NCI-H2171 (cell line): ENCODE measurements around the gene OSBPL1A.
"Not testable (repeated sequence)": the region's sequence is repeated elsewhere in the genome, so short reads cannot be mapped to it uniquely, and the experiment has no call there.

Experiments
- DNase-seq: peaks from one replicate; lab custom pipeline; 2025; lab: John Stamatoyannopoulos, UW

OSBPL1A gene

GRCh38 chr18:24397131-24397693, 412 bp downstream of the OSBPL1A start:
- peak; percentile 78 for DNase-seq

DNA sequence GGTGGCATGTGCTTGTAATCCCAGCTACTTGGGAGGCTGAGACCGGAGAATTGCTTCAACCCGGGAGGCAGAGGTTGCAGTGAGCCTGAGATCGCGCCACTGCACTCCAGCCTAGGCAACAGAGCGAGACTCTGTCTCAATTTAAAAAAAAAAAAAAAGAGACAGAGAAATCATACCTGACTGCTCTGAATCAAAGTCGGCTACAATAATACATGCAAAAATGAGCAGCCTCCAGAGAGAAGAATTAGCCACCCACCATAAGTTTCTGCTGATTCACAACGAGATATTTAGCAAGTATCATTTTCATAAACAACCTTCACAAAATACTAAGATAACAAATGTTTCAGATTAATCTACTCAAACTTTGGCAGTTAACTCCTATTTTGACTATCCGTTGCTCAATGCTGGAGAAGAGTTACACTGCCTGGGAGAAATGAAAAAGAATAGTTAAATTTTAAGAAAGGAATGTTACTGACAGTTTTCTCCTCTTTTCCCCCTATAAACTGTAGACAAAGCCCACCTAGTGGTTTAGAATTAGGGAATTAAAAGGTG, 1.5 kb downstream of the OSBPL1A start:
- DNase-seq = no peak

DNA sequence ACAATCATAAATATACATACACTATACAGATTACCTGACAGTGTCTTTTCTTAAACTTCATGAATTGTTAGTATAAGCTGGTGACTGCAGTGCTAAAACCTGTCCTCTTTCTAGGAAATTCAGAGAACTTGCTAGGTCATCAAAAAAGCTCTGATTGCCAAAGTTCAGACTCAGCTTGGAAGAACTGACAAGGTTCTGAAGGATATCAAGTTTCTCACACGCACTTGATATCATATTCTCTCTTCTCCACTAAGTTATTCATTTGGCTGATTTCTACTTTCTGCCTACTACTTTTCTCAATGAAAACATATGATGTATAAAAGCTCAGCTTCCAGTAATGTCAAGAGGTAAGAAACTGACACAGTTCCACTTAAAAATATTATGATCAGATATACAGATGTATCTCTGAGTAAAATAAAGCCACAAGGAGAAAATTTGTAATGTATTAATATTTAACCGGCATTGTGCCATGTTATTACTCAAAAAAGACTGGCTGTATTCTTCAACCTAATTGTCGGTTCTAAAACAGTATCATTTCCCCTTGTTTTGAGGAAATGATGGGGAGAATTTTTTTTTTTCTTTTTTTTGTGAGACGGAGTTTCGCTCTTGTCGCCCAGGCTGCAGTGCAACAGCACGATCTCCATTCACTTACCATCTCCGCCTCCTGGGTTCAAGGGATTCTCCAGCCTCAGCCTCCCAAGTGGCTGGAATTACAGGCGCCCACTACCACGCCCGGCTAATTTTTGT, 2.4 kb downstream of the OSBPL1A start:
- DNase-seq = no peak

DNA sequence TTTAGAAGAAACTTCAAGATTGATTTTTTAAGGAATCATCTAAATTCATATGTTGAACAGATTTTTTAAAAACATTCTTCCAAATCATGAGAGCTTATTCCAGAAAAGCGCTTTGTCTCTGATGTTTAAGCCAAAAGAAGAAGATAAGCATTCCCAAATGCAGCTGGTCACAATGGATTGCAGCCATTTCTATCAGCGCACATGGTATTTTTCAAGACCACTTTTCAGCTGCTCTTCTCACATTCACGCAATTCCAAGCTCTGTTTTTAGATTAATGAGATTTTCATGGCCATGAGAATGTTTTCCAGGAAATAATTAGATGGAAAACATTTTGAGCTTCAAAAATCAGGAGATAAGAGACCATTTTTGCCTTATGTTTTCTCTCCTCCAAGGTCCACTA, 8.7 kb downstream of the OSBPL1A start:
- DNase-seq = no peak

GRCh38 chr18:24386681-24387080, 10.9 kb downstream of the OSBPL1A start:
- DNase-seq = no peak

- DNase-seq = no peak
Observed at GRCh38 chr18:24381126-24381525, 16.5 kb downstream of the OSBPL1A start.

- DNase-seq = no peak
Observed at GRCh38 chr18:24380163-24380747, 17.4 kb downstream of the OSBPL1A start.

DNA sequence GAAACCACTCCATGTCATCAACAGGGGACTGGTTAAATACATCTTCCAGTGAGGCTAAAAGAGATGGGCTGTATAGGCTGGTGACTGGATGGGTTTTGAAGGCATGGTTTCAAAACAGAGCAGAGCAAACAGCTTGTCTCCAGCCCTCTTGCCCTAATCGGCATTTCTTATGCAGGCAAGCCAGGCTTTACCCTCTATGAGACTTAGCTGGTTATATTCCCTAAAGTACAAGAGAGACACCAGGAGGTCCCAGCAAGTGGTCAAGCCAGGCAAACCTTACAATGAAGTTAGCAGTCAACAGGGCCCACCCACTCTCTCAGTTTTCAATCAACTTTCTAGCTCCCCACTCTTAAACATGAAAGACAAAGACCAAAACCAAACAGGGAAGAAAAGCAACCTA, 19.0 kb downstream of the OSBPL1A start:
- no peak for DNase-seq

- not testable (repeated sequence) for DNase-seq
Observed at GRCh38 chr18:24376531-24376930, 21.1 kb downstream of the OSBPL1A start.

DNA sequence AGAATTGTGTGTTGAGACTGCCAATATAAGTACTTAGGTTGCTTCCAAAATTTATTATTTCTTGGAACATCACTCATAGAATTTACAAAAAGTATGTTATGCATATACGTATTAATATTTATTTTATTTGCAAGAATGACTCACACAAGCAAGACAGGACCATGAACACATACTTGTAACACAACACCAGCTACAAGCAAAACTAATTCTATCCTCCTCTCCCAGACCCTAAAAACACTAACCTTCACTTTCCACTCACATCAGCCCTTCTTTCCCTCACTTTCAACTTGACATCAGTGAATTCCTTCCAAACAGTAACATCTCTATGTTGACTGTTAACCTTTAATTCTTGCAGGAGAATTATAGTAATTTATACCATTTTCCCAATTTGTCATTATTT, 24.3 kb downstream of the OSBPL1A start:
- DNase-seq = no peak

DNA sequence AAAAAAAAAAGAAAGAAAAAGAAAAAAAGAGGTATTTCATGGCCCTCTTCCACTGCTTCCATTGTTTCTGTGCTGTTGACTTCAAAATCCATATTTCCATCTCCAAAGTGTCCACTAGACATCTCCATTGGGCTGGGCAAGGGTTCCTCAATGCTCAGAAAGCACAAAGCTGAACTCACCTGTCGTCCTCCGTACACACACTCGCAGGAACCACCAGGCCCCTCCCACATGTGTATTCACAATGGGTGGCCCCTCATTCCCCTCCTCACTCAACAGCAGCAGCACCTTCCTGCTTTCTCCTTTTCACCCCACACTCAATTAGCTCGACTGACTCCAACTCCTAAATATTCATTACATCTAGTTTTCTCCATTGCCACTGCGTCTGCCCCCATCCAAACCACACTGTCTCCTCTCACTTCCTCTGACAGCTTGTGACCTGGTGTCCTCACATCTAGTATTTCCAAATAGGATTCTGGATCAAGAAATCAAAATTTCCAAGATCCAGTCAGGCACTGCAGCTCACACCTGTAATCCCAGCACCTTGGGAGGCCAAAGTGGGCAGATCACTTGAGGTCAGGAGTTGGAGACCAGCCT, 25.2 kb downstream of the OSBPL1A start:
- no peak for DNase-seq

- DNase-seq = no peak
Observed at GRCh38 chr18:24370120-24370519, 27.5 kb downstream of the OSBPL1A start.

DNA sequence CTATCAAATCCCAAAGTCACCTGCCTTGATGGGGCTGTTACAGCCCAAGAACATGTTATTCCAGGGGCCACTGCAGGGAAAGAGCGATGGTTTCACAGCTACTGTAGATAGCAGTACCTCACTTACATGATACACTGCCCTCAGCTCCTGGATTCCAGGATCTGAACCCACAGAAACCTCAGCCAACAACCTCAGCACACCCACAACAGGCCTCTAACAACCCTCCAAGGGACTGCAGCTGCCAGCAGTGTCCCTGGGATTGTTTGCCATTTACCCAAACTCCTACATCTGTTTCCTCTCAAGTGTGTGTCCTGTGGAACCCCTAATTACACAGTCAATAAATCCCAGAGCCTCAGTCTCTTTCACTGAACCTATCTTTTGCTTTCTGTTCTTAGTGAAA, 28.2 kb downstream of the OSBPL1A start:
- DNase-seq = no peak

- no peak for DNase-seq
Observed at GRCh38 chr18:24368749-24369148, 28.9 kb downstream of the OSBPL1A start.

DNA sequence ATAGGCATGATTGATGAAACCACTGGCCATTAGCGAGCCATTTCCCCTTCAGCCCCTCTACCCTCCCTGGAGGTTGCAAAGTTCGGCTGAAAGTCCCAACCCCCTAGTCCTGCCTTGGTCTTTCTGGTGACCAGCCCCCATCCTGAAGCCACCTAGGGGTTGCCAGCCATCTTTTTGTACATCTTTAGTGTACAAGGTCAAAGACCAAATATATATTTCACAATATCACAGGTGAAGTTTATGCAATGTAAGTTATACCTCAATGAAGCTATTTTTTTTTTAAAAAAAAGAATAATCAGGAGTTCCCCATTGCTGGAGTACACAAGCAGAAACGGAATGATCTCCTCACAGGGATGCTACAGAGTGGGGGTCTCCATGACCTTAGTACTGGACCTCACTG, 31.3 kb downstream of the OSBPL1A start:
- DNase-seq = no peak

- no peak for DNase-seq
Observed at GRCh38 chr18:24364177-24364576, 33.4 kb downstream of the OSBPL1A start.

DNA sequence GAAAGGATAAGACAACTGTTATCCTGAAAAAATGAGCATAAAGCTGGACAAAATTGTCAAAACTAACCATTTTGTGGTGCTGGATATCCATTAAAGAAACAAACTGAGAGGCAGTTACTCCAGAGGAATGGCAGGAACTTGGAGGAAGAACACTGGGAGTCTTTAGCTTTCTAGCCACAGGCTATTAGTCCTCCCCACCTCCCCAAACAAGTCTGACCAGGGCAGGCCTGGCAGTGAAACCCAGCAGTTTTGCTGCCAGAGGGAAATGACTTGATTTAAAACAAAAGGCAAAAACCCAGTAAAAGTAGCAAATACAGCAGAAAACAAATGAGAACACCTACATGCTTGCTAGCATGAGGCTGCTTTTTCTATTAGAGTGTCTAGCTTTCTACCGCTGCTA, 34.9 kb downstream of the OSBPL1A start:
- no peak for DNase-seq

DNA sequence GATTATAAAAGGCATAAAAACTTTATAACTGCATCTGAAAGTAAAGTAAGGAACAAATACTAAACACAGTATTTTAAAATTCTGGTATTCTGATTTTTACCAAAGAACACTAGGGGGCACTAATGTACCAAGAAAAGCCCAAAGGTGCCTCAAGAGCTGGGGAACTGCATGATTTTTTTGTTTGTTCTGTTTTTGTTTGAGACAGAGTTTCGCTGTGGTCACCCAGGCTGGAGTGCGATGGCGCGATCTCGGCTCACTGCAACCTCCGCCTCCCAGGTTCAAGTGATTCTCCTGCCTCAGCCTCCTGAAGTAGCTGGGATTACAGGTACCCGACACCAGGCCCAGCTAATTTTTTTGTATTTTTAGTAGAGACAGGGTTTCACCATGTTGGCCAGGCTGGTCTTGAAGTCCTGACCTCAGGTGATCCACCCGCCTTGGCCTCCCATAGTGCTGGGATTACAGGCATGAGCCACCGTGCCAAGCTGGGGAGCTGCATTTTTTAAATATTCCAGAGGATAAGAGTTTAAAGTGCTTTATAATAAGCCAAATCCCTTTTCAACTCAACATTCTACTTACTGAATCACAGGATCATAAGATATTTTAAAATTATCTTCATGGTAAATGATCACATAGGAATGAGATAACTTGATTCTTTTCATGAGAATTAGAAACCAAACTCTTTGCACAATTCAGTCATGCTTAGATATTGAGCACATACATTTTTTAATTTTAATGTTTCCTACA, 37.7 kb downstream of the OSBPL1A start:
- DNase-seq = peak; percentile 44

DNA sequence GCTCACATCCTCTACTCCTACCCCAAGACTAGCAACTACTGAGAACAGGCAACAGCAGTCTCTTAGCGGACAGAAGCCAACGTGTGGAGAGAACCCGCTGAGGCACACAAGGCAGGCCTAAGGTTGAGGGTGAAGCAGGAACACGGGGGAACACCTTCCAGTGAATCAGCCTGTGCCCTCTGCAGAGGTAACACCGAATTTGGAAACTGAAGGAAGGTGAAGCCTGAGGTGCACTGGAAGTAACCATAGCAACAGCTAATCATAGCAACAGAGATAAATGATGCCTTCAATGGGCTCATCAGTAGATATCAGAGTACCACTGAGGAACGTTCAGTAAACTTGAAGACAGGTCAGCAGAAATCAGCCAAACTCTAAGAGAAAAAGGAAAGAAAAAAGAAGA, 43.3 kb downstream of the OSBPL1A start:
- no peak for DNase-seq

DNA sequence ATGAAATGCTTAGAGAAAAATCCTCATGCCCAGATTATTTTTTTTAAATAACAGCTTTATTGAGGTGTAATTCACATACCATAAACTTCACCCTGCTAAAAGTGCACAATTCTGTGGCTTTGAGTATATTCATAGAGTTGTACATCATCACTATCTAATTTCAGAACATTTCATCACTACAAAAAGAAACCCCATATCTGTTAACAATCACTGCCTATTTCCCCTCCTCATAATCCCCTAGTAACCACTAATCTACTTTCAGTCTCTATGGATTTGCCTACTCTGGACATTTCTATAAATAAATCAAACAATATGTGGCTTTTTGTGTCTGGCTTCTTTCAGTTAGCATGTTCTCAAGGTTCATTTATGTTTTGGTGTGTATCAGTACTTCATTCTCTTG, 51.4 kb downstream of the OSBPL1A start:
- DNase-seq = no peak

DNA sequence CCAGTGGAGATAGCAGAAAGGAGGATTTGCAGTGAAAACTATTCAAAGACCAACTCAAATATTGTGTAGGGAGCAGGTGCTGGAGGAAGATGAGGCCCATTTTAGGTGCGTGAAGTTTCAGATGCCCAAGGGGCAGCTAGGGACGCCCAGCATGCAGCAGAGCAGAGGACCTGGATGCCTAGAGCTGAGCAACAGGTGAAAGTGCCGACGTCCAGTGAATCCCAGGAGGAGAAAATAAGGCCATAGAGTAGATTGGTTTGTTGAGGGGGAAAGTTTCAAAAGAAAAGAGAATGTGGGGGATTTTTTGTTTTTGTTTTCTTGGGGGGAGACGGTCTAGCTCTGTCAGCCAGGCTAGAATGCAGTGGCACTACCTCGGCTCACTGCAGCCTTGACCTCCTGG, 53.1 kb downstream of the OSBPL1A start:
- DNase-seq = no peak

DNA sequence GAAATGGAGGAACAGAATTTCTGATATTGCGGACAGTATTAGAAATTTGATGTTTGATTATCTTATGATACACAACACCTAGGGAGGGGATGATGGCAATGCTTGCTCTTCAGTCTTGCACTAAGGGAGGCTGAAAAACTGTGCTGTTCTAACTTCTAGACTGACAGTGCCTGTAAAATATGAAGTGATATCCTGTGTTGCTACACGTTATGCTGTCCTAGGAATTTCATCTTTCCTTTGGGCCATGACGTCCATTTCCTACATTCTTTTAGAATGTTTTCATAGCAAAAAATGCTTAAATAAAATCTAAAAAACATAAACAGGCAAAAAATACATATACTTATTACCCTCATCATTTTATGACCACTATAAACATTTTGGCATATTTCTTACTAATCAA, 55.3 kb downstream of the OSBPL1A start:
- no peak for DNase-seq
